Nephron progenitor cell (in vitro differentiated cells): ENCODE measurements around the gene MRTFA.

ENCODE experiments used
- DNase-seq: peaks from one replicate; pipeline ENCODE4 v3.0.0; 2021
- H3K27ac Mint-ChIP-seq: 2 replicates; pipeline ENCODE4 v1.8.0; 2021; ENCODE audit warnings: mild to moderate bottlenecking, moderate library complexity, mixed read lengths
- H3K27me3 Mint-ChIP-seq: 2 replicates; pipeline ENCODE4 v1.8.0; 2021; ENCODE audit warnings: mild to moderate bottlenecking, low read depth, mixed read lengths; ENCODE audit not compliant: poor library complexity
- H3K36me3 Mint-ChIP-seq: 2 replicates; pipeline ENCODE4 v1.8.0; 2021; ENCODE audit warnings: low read depth, mixed read lengths
- H3K4me1 Mint-ChIP-seq: 2 replicates; pipeline ENCODE4 v1.8.0; 2021; ENCODE audit warnings: mixed read lengths
- H3K4me3 Mint-ChIP-seq: 2 replicates; pipeline ENCODE4 v1.8.0; 2021; ENCODE audit warnings: mild to moderate bottlenecking, moderate library complexity, mixed read lengths
- H3K9me3 Mint-ChIP-seq: 2 replicates; pipeline ENCODE4 v1.8.0; 2021; ENCODE audit warnings: mild to moderate bottlenecking, moderate library complexity, mixed read lengths
- CTCF ChIP-seq: fragments of 200-600 bp; sonication (generic); IDR thresholded peaks from 2 replicates; pipeline ENCODE4 v1.5.0; 2021; ENCODE audit warnings: antibody characterized with exemption

The MRTFA gene

GRCh38 chr22:40395607-40396006, 240.9 kb downstream of the MRTFA start:
- no peak for DNase-seq
- Mint-ChIP-seq H3K9me3 (no peaks in the 10 kb centered on the region), H3K36me3 (peaks cover 15% of the 10 kb centered on the region), H3K27ac (peak overlapping the region; percentile 4), H3K27me3 (no peaks in the 10 kb centered on the region), H3K4me1 (peaks cover 31% of the 10 kb centered on the region), H3K4me3 (no peak overlapping the region)
- TF ChIP-seq CTCF, result no peak

GRCh38 chr22:40394607-40395006, 241.9 kb downstream of the MRTFA start:
- Mint-ChIP-seq H3K4me3 (no peak overlapping the region), H3K9me3 (no peaks in the 10 kb centered on the region), H3K4me1 (peaks cover 31% of the 10 kb centered on the region), H3K36me3 (peaks cover 20% of the 10 kb centered on the region), H3K27me3 (no peaks in the 10 kb centered on the region), H3K27ac (no peak overlapping the region)
- TF ChIP-seq CTCF, result no peak
- DNase-seq, result no peak

- Mint-ChIP-seq H3K4me1 (peaks cover 38% of the 10 kb centered on the region), H3K27ac (no peak overlapping the region), H3K9me3 (no peaks in the 10 kb centered on the region), H3K4me3 (no peak overlapping the region), H3K36me3 (peaks cover 32% of the 10 kb centered on the region), H3K27me3 (no peaks in the 10 kb centered on the region)
- TF ChIP-seq CTCF, result no peak
- DNase-seq, result no peak
Observed at GRCh38 chr22:40392618-40393017, 243.9 kb downstream of the MRTFA start.

GRCh38 chr22:40391417-40391816, 245.1 kb downstream of the MRTFA start:
- Mint-ChIP-seq H3K36me3 (peaks cover 32% of the 10 kb centered on the region), H3K9me3 (no peaks in the 10 kb centered on the region), H3K4me1 (peaks cover 34% of the 10 kb centered on the region), H3K27me3 (no peaks in the 10 kb centered on the region), H3K4me3 (no peak overlapping the region), H3K27ac (no peak overlapping the region)
- no peak for DNase-seq
- no peak for TF ChIP-seq CTCF

GRCh38 chr22:40388231-40388630, 248.3 kb downstream of the MRTFA start:
- Mint-ChIP-seq H3K36me3 (peaks cover 23% of the 10 kb centered on the region), H3K27ac (peak overlapping the region; percentile 79), H3K27me3 (no peaks in the 10 kb centered on the region), H3K4me3 (no peak overlapping the region), H3K9me3 (no peaks in the 10 kb centered on the region), H3K4me1 (peaks cover 35% of the 10 kb centered on the region)
- no peak for TF ChIP-seq CTCF
- DNase-seq, result no peak

- Mint-ChIP-seq H3K36me3 (peaks cover 23% of the 10 kb centered on the region), H3K4me3 (no peak overlapping the region), H3K27ac (peak overlapping the region; percentile 79), H3K9me3 (no peaks in the 10 kb centered on the region), H3K4me1 (peaks cover 35% of the 10 kb centered on the region), H3K27me3 (no peaks in the 10 kb centered on the region)
- no peak for TF ChIP-seq CTCF
- DNase-seq, result no peak
Observed at GRCh38 chr22:40387746-40388145, 248.8 kb downstream of the MRTFA start.
